ENCODE results near the gene TAF11L13.

Gene TAF11L13

GRCh38 chr5:17680737-17681136 lies 48.8 kb downstream of the TAF11L13 start:
- no peak for DNase-seq
